ENCODE measurements around the gene C1QBP. TPM values are rescaled to one million over a fixed set of nuclear protein-coding genes. Genes with fewer than 3 reads are reported as not detected.
A peak's percentile ranks its signal among the peaks of the same experiment; 100 is the strongest.

Gene C1QBP, protein sequence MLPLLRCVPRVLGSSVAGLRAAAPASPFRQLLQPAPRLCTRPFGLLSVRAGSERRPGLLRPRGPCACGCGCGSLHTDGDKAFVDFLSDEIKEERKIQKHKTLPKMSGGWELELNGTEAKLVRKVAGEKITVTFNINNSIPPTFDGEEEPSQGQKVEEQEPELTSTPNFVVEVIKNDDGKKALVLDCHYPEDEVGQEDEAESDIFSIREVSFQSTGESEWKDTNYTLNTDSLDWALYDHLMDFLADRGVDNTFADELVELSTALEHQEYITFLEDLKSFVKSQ
- polyA plus RNA-seq: 100 to 1,000 TPM; 118 to 204 TPM

DNA sequence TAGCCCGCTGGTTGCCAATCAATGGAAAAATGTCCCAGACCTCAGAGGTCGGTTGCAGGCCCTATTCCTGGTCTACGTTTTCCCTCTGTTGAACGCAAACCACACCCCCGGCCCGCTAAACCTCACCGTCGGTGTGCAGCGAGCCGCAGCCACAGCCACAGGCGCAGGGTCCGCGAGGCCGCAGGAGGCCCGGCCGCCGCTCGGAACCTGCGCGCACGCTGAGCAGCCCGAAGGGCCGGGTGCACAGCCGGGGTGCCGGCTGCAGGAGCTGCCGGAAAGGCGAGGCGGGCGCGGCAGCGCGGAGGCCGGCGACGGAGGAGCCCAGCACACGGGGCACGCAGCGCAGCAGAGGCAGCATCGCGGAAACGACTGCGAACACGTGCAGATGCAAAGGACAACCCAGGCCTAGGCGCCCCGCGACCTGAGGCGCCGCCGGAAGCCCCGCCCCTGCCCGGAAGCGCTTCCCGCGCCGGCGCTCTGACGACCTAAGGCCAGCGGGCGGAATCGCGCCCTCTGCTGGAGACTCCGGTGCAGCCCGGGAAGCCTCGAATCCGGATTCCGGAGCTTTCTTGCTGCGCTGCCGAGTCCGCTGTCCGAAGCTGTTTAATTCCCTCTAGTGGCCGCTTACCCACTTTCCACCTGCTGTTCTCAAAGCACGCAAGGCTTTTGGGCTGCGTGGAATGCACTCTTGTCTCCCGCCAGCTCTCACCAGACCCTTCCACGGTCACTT lies at the start of gene C1QBP:
TSS of gene C1QBP (minus strand) at position 440 of the 730 bp plus-strand sequence. CDS start at position 358, 82 bp downstream.
- H3K9me3 ChIP-seq (ENCODE audit: control insufficient read depth in 2 of 2, insufficient read depth in 1 of 2, low read depth in 1 of 2, low read length in 1 of 2): no peaks in the 10 kb centered on the region
- peaks cover 5 to 17% of the 10 kb centered on the region in 2 donors for H3K36me3 ChIP-seq (ENCODE audit: control insufficient read depth in 2 of 2, insufficient read depth in 2 of 2, low read length in 1 of 2)
- H3K4me1 ChIP-seq (ENCODE audit: control insufficient read depth in 2 of 2, insufficient read depth in 2 of 2, low read length in 1 of 2): no peaks in the 10 kb centered on the region
- 0 to 1% methylated on average over 73 to 75 of the region's 75 CpGs for WGBS, 2 donors
- H3K27ac ChIP-seq (ENCODE audit: low read depth in 2 of 2, low read length in 1 of 2): peak within 1 kb of the TSS; percentile 80 to 81
- no peaks in the 10 kb centered on the region for H3K27me3 ChIP-seq (ENCODE audit: control insufficient read depth in 1 of 2, insufficient read depth in 2 of 2, low read length in 2 of 2)
- peak within 1 kb of the TSS; percentile 82 for H3K4me3 ChIP-seq (ENCODE audit: low read depth in 1 of 2, low read length in 2 of 2)

DNA sequence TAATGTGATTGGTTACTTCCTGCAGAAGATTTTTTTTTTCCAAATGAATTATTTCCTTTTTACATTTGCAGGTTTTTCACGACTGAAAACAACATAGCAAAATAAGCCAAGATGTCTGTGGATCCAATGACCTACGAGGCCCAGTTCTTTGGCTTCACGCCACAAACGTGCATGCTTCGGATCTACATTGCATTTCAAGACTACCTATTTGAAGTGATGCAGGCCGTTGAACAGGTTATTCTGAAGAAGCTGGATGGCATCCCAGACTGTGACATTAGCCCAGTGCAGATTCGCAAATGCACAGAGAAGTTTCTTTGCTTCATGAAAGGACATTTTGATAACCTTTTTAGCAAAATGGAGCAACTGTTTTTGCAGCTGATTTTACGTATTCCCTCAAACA lies 49.8 kb upstream of the C1QBP start:
- Histone ChIP-seq H3K9me3 (ENCODE audit: control insufficient read depth in 2 of 2, insufficient read depth in 1 of 2, low read depth in 1 of 2, low read length in 1 of 2) (no peaks in the 10 kb centered on the region), H3K4me3 (ENCODE audit: low read depth in 1 of 2, low read length in 2 of 2) (no peak overlapping the region), H3K27me3 (ENCODE audit: control insufficient read depth in 1 of 2, insufficient read depth in 2 of 2, low read length in 2 of 2) (no peaks in the 10 kb centered on the region), H3K27ac (ENCODE audit: low read depth in 2 of 2, low read length in 1 of 2) (no peak overlapping the region), H3K36me3 (ENCODE audit: control insufficient read depth in 2 of 2, insufficient read depth in 2 of 2, low read length in 1 of 2) (peaks cover 0 to 7% of the 10 kb centered on the region in 2 donors), H3K4me1 (ENCODE audit: control insufficient read depth in 2 of 2, insufficient read depth in 2 of 2, low read length in 1 of 2) (no peaks in the 10 kb centered on the region)
- 67 to 75% methylated on average over 8 of the region's 8 CpGs for WGBS, 2 donors

DNA sequence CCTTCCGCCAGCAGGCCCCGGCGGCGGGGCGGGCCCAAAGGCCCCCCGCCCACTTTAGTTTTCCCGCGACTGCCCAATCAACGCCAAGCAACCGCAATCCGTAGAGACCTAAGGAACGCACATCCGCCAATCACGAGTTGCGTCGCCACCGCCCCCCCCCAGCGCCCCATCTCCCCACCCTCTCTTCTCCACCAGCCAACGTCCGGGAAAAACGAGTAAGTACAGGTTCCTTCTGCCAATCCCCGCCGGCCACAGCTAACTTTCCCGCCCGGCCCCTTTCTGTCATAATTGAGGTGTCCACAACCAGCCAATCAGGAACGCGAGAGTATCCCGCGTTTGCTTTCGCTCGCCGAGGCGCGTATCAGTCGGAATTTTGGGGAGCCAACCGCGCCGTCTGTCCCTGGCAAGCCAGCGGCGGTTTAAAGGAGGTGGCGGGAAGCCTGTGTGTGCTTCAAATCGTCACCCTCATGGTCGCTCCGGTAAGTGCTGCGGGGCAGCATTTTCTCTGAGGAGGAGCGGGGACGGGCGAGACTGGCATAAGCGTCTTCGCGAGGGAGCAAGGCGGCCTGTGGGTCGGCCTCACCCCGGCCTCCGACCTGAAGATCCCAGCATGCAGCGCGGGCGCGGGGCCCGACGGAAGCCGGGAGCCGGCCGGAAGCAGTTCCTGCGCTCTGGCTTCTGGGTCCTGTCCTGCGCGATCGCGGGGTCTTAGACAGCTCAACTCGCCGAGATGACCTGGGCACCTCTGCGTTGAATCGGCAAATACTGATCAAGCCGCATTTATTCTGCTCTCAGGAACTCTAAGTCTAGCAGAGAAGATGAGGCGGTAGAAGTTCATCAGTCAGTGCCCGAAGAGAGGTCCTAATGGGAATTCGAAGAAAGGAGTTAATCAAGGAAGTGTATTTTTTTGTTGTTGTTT lies 47.5 kb upstream of the C1QBP start, which contains the start of gene MIS12:
TSS of gene MIS12 (plus strand) at position 361 of the 919 bp plus-strand sequence. CDS start 2,297 bp downstream, outside the sequence.
- H3K4me3 ChIP-seq (ENCODE audit: low read depth in 1 of 2, low read length in 2 of 2): peak within 1 kb of the TSS; percentile 78 to 93
- no peaks in the 10 kb centered on the region for H3K27me3 ChIP-seq (ENCODE audit: control insufficient read depth in 1 of 2, insufficient read depth in 2 of 2, low read length in 2 of 2)
- peak within 1 kb of the TSS; percentile 98 to 100 for H3K27ac ChIP-seq (ENCODE audit: low read depth in 2 of 2, low read length in 1 of 2)
- WGBS, 2 donors: 1% methylated on average over 76 to 77 of the region's 77 CpGs
- H3K4me1 ChIP-seq (ENCODE audit: control insufficient read depth in 2 of 2, insufficient read depth in 2 of 2, low read length in 1 of 2): no peaks in the 10 kb centered on the region
- H3K9me3 ChIP-seq (ENCODE audit: control insufficient read depth in 2 of 2, insufficient read depth in 1 of 2, low read depth in 1 of 2, low read length in 1 of 2): no peaks in the 10 kb centered on the region
- peaks cover 5 to 10% of the 10 kb centered on the region in 2 donors for H3K36me3 ChIP-seq (ENCODE audit: control insufficient read depth in 2 of 2, insufficient read depth in 2 of 2, low read length in 1 of 2)

DNA sequence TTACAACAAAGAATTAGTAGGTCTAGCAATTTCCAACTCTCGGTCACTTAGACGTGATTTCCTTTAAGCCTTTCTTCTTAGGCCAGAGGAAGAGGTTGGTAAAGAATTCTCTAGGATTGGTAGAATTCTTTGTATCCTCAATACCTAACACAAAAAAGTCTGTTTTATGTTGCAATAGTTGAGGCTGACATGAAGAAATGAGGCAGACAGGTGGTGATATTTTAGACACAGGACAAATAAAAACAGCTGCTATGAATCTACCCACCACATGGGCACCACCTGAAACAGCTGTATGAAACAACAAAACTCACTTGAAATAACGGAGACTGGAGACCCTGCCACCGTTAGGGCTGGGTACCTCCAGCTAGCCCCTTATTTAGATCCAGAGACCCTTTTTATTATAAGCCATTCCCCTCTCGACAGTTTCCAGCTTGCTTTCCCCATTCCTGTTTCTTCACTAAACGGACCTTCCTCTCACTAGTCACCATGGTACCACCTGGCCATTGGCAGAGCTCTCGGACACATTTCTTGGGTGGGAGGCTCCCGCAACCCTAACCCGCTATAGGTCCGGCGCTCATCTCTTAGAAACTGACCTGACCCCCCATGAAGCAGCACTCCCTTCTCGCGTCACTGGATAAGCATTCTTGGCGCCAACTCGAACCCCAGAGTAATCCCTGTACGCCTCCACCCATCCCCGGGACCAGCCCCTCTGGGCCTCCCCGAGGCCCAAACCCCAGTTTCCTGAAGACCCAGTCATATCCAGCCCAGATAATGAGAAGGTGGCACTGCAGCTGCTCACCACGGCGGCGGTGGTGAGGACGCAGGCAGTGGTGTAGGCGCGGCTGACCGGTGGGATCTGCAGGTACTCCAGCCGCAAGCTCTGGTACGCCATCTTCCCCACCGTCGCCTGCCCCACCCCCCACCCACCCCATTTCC lies 46.6 kb upstream of the C1QBP start, which contains the start of gene DERL2:
TSS of gene DERL2 (minus strand) at position 909 of the 936 bp plus-strand sequence. CDS start at position 892, 17 bp downstream.
- no peaks in the 10 kb centered on the region for H3K27me3 ChIP-seq (ENCODE audit: control insufficient read depth in 1 of 2, insufficient read depth in 2 of 2, low read length in 2 of 2)
- WGBS, 2 donors: 4% methylated on average over 26 to 29 of the region's 29 CpGs
- H3K9me3 ChIP-seq (ENCODE audit: control insufficient read depth in 2 of 2, insufficient read depth in 1 of 2, low read depth in 1 of 2, low read length in 1 of 2): no peaks in the 10 kb centered on the region
- peak within 1 kb of the TSS; percentile 98 to 100 for H3K27ac ChIP-seq (ENCODE audit: low read depth in 2 of 2, low read length in 1 of 2)
- peaks cover 9 to 10% of the 10 kb centered on the region in 2 donors for H3K36me3 ChIP-seq (ENCODE audit: control insufficient read depth in 2 of 2, insufficient read depth in 2 of 2, low read length in 1 of 2)
- H3K4me3 ChIP-seq (ENCODE audit: low read depth in 1 of 2, low read length in 2 of 2): peak within 1 kb of the TSS; percentile 78 to 93
- no peaks in the 10 kb centered on the region for H3K4me1 ChIP-seq (ENCODE audit: control insufficient read depth in 2 of 2, insufficient read depth in 2 of 2, low read length in 1 of 2)

DNA sequence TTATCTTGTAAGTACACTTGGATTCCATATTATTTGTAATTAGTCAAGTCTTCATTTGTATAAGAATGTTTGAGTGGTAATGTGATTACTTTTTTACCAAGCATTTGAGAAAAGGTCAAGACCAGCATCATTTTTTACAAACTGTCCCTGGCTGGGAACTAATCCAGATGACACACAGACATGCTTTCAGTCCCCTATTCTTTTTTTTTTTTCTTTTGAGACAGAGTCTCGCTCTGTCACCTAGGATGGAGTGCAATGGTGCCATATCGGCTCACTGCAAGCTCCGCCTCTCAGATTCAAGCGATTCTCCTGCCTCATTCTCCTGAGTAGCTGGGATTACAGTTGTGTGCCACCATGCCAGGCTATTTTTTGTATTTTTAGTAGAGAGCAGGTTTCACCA lies 42.5 kb upstream of the C1QBP start:
- H3K4me1 ChIP-seq (ENCODE audit: control insufficient read depth in 2 of 2, insufficient read depth in 2 of 2, low read length in 1 of 2): no peaks in the 10 kb centered on the region
- WGBS, 2 donors: 92 to 96% methylated on average over 4 of the region's 4 CpGs
- H3K36me3 ChIP-seq (ENCODE audit: control insufficient read depth in 2 of 2, insufficient read depth in 2 of 2, low read length in 1 of 2): peaks cover 16 to 23% of the 10 kb centered on the region in 2 donors
- H3K27me3 ChIP-seq (ENCODE audit: control insufficient read depth in 1 of 2, insufficient read depth in 2 of 2, low read length in 2 of 2): no peaks in the 10 kb centered on the region
- H3K9me3 ChIP-seq (ENCODE audit: control insufficient read depth in 2 of 2, insufficient read depth in 1 of 2, low read depth in 1 of 2, low read length in 1 of 2): no peaks in the 10 kb centered on the region
- H3K27ac ChIP-seq (ENCODE audit: low read depth in 2 of 2, low read length in 1 of 2): no peak overlapping the region
- no peak overlapping the region for H3K4me3 ChIP-seq (ENCODE audit: low read depth in 1 of 2, low read length in 2 of 2)

DNA sequence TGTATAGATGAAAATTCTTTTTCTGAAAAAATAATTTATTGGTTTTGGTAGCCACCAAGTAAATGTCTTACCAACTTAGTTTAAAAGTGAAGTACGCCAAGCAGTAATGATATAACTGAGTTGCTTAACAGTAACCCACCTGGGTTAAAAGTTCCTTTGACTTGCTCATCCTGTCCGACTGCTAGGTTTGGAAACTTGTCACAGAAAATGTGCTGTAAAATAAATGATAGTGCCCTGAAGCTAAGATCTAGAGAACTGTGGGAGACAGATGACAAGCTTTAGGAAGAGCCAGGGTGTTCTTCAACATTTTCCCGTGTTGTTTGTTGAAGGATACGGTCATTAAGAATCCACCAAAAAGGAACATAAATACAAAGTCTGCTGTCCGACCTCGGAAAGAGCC lies 42.0 kb upstream of the C1QBP start:
- Histone ChIP-seq H3K27ac (ENCODE audit: low read depth in 2 of 2, low read length in 1 of 2) (no peak overlapping the region), H3K4me3 (ENCODE audit: low read depth in 1 of 2, low read length in 2 of 2) (no peak overlapping the region), H3K9me3 (ENCODE audit: control insufficient read depth in 2 of 2, insufficient read depth in 1 of 2, low read depth in 1 of 2, low read length in 1 of 2) (no peaks in the 10 kb centered on the region), H3K4me1 (ENCODE audit: control insufficient read depth in 2 of 2, insufficient read depth in 2 of 2, low read length in 1 of 2) (no peaks in the 10 kb centered on the region), H3K27me3 (ENCODE audit: control insufficient read depth in 1 of 2, insufficient read depth in 2 of 2, low read length in 2 of 2) (no peaks in the 10 kb centered on the region), H3K36me3 (ENCODE audit: control insufficient read depth in 2 of 2, insufficient read depth in 2 of 2, low read length in 1 of 2) (peaks cover 16 to 23% of the 10 kb centered on the region in 2 donors)
- 73 to 74% methylated on average over 6 of the region's 6 CpGs for WGBS, 2 donors

DNA sequence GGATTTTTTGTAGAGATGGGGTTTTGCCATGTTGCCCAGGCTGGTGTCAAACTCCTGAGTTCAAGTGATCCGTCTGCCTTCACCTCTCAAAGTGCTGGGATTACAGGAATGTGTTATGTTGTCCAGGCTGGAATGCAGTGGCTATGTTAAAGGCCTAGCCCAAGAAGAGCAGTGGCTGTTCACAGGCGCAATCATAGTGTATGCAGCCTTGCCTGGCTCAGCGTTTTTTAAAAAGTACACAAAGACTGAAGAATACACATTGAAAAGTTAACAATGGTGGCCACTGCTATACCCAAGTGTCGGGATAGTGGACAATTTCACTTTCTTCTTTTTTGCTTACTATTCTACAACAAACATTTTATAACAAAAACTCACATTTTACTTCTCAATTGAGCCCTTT lies 40.0 kb upstream of the C1QBP start:
- H3K4me3 ChIP-seq (ENCODE audit: low read depth in 1 of 2, low read length in 2 of 2): no peak overlapping the region
- no peaks in the 10 kb centered on the region for H3K9me3 ChIP-seq (ENCODE audit: control insufficient read depth in 2 of 2, insufficient read depth in 1 of 2, low read depth in 1 of 2, low read length in 1 of 2)
- H3K36me3 ChIP-seq (ENCODE audit: control insufficient read depth in 2 of 2, insufficient read depth in 2 of 2, low read length in 1 of 2): peaks cover 18 to 23% of the 10 kb centered on the region in 2 donors
- H3K4me1 ChIP-seq (ENCODE audit: control insufficient read depth in 2 of 2, insufficient read depth in 2 of 2, low read length in 1 of 2): no peaks in the 10 kb centered on the region
- 95 to 96% methylated on average over 4 of the region's 4 CpGs for WGBS, 2 donors
- no peak overlapping the region for H3K27ac ChIP-seq (ENCODE audit: low read depth in 2 of 2, low read length in 1 of 2)
- no peaks in the 10 kb centered on the region for H3K27me3 ChIP-seq (ENCODE audit: control insufficient read depth in 1 of 2, insufficient read depth in 2 of 2, low read length in 2 of 2)

DNA sequence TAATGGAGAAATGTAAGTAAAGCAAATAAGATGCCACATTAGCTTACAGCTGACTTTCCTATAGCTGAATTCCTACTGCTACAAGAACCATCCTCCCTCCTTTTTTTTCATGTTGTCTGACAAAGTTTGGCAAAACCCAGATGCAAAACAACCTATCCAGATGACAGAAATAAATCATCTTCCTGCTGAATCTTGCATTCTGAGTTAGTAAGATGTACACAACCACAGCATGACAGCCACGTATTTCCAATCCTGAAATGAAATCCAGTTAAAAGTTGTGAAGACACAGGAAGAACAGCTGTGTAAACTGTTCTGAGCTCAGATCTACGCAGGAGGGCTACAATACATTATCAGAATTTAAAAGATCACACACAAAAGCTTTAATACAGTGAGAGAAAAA lies 35.0 kb upstream of the C1QBP start:
- H3K36me3 ChIP-seq (ENCODE audit: control insufficient read depth in 2 of 2, insufficient read depth in 2 of 2, low read length in 1 of 2): peaks cover 8 to 17% of the 10 kb centered on the region in 2 donors
- no peak overlapping the region for H3K27ac ChIP-seq (ENCODE audit: low read depth in 2 of 2, low read length in 1 of 2)
- H3K27me3 ChIP-seq (ENCODE audit: control insufficient read depth in 1 of 2, insufficient read depth in 2 of 2, low read length in 2 of 2): no peaks in the 10 kb centered on the region
- no peaks in the 10 kb centered on the region for H3K4me1 ChIP-seq (ENCODE audit: control insufficient read depth in 2 of 2, insufficient read depth in 2 of 2, low read length in 1 of 2)
- 92 to 94% methylated on average over 2 of the region's 2 CpGs for WGBS, 2 donors
- no peaks in the 10 kb centered on the region for H3K9me3 ChIP-seq (ENCODE audit: control insufficient read depth in 2 of 2, insufficient read depth in 1 of 2, low read depth in 1 of 2, low read length in 1 of 2)
- no peak overlapping the region for H3K4me3 ChIP-seq (ENCODE audit: low read depth in 1 of 2, low read length in 2 of 2)
